Stimulated activated naive CD4-positive, alpha-beta T cell treated with Interleukin-2 at 50 U/mL for 16 hours (primary cell): ENCODE data around the gene DTHD1.

Experiments
- DNase-seq: peaks from one replicate; lab custom pipeline; 2025; lab: John Stamatoyannopoulos, UW

DTHD1 gene

DNA sequence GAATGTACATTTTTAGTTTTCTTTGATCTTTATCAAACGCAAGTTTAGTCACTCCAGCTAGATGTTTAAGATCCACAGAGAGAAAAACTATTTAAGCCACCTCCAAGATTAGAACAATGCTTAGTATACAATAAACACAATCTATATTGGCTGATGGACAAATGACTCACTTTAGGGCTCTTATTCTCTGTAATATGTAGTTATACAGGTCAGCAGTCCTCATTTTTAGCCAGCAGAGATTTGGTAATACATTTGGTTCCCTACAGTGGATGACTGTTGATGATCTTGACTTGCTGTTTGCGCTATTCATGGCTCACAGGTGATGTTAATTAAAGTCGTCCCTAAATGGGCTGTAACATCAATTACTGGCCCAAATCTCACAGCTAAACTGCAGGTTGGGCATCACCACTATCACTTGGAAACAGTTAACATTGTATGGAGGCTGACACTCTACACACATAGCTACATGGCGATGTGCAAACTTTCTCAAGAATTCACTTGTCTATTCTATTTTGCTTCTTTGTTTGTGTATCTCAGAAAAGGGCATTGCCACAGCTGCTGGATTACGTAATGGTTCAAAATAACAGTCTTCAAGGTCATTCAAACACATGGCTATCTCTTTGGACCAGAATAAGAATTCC, 11.8 kb upstream of the DTHD1 start:
- no peak for DNase-seq

DNA sequence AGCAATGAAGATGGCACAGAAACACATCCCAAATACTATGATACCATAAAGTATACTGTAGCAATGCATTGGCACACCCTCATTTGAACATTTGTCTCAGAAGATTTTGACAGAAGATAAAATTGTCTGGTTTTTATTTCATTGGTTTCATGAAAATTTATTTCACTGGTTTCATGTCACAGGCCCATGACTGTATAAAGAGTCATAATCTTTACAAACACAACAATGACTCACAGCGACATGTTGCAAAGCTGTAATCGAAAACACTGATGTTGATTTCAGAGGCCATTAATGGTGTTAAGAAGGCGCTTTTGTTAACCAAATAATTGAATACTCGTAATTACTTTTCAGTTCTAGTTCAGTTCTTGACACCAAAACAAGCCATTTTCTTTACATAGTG, 8.1 kb upstream of the DTHD1 start:
- no peak for DNase-seq

DNA sequence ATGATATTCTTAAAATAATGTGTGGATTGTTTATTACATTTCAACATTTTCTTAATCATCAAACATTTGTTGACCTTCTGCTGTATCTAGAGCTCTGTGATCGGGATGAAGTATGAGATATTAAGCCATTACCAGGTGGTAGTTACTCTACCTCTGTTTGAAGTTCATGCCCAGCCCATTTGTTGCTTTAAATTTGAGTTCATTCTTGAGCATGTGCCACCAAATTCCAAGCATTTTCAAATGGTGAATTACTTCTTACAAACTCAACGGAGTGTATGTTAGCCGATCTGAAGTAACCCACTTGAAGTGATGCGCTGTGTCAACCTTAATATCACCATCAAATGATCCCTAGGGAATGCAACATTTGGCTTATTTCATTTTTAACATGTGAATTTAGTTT, 7.3 kb upstream of the DTHD1 start:
- no peak for DNase-seq

DNA sequence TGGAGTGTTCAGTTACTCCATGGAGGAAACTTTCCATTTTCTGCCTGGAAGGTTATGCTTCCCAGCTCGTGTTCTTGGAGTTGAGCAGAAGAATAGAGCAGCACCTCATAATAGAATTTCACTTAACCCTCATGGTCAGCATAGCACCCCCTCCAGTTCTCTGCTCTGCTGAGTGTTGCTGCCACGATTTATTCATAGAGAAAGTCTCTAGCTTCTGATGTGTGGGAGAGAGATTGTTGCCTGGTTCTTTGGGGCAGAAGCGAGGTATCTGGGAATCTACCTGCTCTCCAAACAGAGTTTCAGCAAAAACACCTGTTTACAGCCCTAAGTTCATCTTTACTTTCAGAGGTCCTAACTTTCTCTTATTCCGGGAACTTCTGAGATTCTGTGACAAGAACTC, 3.9 kb upstream of the DTHD1 start:
- DNase-seq = no peak

DNA sequence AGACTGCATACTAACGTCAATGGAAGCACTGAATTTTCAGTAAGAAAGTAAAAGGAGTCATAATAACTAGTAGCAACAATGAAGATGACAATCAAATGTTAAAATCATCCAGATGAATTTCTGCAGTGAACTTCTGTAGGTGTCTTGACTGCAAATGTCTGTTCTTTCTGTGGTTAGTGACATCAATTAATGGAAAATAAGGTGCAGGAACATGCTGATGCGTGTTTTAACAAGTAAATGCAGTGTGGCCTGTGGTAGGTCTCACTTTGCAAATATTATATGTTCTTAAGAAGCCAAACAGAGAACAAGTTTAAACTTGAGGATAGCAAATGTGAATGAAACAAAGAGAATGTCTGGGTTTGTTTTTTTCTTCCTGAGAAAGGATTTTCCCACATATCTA, 2.6 kb upstream of the DTHD1 start:
- no peak for DNase-seq

DNA sequence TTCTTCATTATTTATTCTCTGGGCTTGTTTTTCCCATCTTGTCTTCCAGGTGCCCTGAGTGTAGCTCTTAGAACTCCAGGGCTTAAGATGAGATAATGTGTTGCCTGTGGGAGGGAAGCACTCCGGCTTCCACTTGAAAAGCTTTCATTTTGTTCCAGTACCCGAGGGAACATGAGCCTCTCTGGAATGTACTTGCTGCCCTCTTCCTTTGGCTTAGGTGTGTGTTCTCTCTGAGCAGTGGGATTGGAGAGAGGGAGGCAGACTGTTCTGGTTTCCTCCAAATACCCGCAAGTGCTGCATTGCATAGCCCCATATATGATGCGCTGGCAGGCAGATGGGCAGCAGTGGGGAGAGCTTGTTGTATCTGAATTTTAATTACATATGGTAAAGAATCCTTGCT, 861 bp upstream of the DTHD1 start:
- DNase-seq = no peak

DNA sequence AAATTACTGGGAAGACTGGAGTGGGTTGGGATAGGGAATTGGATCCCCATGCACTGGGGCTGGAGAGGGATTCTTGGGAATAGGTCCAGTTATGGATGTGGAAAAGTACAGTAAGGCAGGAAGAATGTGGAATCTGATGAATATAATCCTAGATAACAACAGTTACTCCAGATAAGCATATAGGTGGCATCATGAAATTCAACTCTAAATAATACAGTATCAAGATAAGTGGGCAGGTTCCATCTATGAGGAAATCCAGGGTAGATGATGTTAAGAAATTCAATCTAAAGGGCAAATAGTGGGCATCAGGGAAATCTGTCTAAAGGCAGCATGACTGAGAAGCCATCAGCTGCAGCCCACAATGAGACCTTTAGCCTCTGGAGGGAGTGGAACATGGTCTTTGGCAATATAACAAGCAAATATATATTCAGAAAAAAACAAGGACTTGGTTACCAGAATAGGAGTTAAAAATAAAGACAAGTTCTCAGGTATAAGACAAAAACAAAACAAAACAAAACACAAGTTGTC, 1.2 kb downstream of the DTHD1 start:
- DNase-seq = no peak

DNA sequence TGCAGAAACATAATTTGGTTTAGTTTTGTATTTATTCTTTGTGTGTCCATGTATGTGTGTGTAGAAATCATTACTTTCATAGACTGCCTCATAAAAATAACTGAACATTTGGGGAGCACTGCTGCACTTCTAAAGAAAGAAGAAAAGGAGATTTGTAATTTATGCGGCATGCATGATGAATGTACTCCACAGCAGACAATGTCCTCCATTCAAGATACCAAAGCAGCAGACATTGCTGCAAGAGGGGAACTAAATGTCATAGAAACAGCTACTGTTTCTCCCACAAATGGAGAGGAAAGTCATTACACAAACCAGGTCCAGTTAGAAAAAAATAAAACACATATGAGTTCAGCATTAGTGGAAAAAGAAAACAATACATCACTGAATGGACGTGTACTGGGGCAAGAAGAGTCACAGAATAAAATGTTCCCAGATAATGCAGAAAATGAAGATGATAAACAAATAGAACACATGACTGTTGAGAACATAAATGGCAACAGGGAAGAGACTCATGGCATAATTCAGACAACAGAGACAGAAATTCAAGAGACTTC, 2.6 kb downstream of the DTHD1 start:
- DNase-seq = no peak

DNA sequence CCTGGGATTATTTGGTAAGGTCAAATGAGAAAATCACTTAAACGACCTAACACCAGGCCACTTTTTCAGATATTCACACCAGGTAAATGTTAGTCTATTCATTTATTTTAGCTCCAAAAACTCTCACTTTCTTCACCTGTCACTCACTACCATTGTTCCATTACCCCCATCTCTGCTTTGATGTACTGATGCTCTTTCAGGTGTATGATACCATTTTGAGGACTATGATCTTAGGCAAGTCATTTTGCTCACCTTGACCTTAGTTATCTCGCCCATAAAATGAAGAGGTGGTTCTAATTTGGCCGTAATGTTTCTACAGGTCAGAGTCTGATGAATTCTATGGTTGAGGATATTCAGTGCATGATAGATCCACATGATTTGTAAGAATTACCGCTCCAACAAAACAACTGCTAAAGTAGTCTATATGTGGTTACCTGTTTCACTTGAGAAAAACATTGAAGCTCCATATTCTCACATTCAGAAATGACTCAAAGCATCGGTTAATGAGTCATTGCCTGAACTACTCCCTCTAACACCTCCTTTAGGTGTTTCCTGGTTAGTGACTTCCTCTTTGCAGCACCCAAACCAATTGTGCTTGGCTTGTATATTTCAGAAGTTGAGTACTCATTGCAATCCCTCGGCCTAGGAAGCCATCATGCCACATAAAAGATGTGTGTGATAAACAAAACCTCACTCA, 4.5 kb downstream of the DTHD1 start:
- peak; percentile 49 for DNase-seq

DNA sequence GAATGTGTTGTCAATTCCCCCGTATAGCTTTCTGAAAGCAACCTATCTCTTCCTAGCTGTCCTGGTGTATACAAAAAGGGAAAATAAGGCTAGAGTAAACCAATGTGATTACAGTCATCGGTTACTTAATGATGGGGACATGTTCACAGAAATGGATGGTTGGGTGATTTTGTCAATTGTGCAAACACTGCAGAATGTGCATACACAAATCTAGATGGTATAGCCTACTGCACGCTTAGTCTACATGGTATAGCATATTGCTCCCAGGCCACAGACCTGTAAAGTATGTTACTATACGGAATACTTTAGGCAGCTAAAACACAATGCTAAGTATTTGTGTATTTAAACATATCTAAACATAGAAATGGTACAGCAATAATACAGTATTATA, 5.1 kb downstream of the DTHD1 start:
- DNase-seq = no peak

DNA sequence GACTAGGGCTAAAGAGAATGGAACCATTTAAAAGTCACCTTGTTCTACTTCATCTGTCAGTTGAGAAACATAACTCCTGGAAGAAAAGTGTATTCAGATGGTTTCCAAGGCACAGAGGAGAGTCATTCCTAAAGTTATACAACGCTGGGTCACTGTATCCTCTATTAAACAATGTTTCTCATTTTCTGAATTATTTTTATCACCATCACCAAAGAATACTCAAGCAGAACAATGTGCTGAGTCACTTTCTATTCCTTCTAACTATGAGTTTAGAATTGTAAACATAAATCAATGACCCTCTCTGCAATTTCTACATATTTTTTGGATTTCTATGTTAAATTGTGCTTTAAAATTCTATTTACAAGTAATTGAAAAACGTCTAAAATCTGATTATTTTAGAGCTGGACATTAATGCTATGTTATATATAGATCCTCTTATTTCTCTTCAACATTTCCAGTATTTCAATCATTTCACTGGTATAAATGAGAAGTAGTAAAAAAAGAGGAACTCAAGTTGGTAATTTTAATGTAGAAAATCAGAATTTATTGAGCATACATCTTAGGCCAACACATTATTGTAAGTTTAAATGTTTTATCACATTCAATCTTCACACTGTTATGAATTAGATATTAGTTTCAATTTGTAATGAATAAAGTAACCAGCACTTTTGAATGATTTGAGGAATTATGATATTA, 7.5 kb downstream of the DTHD1 start:
- DNase-seq = no peak

DNA sequence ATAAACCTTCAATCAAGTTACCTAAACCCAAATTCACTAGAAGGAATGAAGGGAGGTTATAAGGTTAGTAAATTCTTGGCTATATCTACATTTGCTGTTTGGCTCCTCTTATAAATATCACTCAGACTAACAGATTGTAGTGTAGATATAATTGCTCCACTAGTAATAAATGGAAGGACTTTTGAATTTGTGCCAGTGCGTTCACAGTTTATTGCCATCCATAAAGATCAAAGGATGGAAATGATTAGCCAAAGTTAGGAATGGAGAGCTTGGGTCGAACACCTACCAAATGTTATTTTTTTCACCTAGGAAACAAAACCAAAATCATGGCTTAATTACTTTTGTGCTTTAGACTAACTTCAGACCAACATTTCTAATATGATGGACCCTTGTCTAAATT, 9.2 kb downstream of the DTHD1 start:
- no peak for DNase-seq

DNA sequence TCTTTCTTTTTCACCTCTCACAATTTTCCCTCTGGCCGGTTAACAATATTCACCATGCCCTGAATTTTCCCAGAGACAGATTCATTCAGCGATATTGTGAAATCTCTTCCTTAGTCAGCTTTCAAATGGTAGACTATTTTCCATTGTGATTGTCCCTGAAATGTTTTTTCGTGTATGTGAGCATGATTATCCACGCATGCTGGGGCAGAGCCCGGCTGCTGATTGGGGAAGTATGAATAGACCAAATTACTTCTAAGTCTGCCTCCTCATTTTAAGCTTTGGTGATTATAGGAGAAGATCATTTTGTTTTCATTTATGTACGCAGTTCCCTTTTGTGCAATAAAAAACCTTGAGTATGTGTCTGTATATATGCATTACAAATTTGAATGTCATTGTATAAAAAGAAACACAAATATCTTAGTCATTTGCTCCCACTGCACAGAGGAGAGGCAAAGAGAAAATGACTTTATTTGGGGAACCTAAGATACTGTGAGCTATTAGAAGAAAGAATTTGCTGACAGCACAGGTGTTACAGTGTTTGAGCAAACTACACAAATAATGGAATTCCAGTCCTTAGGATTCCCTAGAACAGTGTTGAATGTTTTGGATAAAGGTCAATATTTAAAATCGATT, 11.3 kb downstream of the DTHD1 start:
- no peak for DNase-seq

DNA sequence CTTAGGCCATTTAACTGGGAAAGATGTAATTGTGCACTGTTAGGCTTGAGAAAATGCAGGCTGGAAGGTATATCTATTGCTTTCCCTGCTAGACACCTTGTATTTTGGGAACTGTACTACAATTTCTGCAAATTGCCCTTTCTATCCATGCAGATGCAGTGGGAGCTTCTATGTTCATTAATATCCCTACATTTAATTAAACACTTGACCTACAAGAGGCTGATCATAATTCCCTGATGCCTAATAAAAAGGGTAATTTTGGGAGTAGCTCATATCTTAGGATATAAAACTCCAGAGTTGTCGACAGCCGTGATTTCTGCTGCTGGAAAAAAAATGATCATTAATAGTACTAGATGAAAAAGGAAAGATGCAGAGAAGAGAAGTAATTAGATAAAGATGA, 19.7 kb downstream of the DTHD1 start:
- no peak for DNase-seq

DNA sequence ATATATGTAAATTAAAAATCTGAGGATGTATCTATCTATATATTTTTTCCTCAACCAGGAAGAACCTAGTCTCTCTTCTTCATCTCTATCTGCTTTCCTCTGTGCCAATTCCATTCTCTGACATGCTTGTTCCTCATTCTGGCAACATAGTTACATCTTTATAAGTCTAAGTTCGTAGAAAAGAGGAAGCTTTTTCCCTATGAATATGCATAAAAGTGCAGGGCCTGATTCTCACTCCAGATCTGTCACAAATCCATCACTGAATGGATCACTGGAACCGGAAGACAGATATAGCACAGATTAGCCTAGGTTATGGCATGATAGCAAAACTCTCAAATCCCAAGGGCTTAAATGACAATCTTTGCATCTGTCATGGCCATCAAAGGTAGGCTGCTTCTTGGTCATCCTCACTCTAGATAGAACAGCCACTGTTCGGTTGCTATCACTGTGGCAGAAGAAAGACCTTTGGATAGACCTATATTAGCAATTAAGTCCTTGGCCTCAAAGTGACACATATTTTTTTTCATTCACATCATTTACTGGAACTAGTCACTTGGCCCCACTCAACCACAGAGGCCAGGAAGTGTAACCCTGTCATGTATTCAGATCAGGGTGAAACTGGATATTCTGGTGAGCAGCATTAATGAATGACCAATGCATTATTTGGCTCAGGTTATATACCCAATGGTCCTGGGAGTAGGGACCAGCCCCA, 22.2 kb downstream of the DTHD1 start:
- DNase-seq = no peak

DNA sequence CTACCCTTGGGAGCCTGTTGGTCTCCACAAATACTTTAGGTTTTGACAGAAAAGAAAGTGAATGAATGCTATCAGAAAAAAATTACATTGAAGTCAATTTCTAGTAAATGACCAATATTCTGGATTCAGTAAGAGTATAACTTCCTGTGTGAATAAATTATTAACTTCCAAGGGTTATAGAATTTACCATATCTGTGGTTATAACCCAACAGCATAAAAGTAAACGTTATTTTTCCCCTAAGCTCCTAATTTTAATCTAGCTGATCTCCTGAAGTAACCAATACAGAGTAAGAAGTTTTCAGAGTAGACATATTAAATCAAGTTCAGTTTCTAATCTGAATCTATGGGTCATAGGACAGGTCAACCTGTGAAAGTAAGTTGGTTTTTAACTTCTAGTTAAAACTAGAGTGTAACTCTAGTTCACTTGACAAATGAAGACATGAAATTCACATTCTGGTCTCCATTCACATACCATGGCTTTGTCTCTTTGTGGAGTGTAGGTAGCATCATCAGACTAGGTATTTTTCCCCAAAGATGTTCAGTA, 22.8 kb downstream of the DTHD1 start:
- no peak for DNase-seq

DNA sequence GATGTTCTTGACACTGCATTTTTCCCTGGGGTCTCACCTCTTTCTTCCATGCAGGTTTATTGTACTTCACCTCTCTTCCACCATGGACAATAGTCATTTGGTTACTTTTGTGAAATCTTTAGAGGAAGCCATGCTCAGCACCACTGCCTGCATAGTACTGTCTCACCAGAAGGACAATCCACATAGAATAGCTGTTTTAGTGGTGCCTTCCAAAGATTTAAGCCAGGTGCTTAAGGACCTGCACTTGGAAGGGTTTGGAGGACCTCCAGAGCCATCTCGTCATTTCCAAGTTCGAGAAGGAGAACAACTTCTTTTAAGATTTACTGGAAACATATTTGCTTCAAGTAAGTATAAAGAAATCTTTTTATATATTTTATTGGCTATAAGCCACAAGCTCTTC, 26.7 kb downstream of the DTHD1 start:
- DNase-seq = no peak

DNA sequence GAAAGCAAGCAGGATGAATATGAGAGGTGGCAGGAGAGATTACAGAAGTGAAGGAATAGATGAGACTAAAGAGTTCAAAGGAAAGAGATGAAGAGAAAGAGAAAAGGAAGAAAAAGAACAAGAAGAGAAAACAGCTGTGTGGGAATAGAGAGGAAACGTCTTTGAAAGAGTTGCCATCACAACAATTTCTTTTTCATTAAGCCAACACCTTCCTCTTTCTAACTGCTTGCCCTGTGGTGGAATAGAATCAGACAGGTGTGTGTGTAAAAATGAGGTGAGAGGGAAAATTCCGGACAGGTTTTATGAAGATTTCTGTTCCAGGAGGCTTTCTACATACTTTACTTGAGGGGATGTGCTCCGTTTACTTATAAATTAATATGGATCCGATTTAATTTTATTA, 28.8 kb downstream of the DTHD1 start:
- no peak for DNase-seq

DNA sequence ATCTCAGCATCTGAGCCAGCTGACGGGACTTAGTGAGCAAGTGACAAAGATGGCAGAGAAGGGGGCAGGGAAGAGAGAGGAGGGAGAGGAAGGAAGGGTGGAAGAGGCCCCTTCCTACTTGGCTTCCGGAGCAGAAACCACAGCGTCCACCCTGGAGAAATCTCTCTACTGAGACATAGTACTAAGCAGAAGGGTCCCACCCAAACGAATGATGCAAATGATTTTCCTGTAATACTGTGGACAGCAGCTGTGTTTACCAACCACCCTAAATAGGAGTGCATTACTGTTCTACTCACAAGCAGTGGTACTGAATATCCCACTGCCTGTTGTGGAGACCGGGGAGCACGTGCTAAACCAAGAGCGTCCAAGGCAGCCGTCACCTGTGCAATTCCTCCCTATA, 29.4 kb downstream of the DTHD1 start:
- no peak for DNase-seq

DNA sequence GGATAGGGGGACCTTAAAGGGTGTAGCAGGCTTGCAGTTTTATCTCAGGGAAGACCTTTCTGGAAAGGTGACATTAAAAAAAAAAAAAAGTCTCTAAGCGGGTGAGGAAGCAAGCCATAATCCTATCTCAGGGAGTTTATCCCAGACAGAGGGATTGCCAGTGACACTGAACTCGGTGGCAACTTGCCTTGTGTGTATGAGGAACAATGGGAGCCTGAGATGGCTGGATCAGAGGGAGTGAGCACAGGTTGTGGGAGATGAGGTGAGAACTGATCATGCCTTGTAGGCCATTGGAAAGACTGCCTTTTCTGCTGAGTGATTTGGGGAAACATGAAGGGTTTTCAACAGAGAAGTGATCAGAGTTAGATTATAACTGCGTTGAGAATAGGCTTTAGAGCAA, 31.1 kb downstream of the DTHD1 start:
- no peak for DNase-seq

DNA sequence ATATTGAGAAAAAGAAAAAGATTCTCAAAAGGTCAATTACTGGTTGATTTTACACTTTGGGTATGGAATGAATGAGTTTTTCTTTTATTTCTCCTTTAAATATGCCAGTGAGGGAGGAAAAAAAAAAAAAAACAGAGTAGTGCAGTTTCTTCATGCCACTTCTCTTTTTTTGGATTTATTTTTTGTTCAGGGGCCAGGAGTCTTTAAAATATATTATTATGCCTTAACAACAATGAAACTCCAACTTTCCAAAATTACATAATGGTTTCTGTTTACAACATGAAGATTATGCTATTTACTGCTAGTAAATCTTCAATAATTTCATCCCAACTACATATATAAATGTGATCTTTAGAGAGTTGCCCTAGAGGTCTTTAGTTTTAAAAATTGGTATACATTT, 31.9 kb downstream of the DTHD1 start:
- no peak for DNase-seq

DNA sequence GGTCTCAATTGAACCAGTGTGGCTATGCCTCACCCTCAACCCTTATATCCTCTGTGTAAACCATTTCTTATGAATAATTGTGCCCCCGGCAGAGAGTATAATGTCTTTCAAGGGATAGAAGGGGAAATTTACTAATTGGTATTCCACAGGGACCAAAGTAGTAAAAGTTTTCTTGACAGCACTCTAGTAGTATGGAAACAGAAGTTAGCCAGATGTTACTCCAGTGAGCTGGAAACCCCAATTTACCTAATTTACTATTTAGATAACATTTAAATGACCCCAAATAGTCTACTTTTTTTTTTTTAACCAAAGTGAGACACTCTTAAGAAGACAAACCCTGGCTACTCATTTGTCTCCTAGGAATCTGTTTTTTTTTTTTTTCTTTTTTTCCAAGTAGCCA, 32.3 kb downstream of the DTHD1 start:
- DNase-seq = no peak
